ENCODE measurements around the gene PCSK6. TPM values are rescaled to one million over a fixed set of nuclear protein-coding genes. Genes with fewer than 3 reads are reported as not detected.
"Not testable (repeated sequence)": the region's sequence is repeated elsewhere in the genome, so short reads cannot be mapped to it uniquely, and the experiment has no call there.

PCSK6 gene
- total RNA-seq, 2 experiments from 2014 or later = 0.25 to 0.64 TPM

DNA sequence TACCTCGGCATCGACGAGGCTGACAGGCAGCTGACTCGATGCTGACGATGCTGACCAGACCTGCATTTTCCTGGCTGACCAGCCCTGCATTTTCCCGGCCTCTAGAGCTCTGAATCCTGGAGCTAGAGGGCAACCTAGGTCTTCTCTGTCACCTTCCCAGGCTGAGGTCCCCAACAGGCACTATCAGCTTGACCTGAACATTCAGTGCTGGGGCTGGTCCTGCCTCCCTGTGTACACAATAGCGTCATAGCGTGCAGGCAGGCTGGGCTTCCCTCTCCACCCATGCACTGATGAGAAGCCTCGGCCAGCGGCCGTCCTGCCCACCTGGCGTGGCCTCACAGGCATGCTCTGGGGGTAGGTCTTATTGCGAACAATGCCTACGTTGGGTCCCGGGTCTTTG, 132.2 kb downstream of the PCSK6 start:
- no peak for DNase-seq
- no peak overlapping the region for H3K4me3 Mint-ChIP-seq
- CTCF ChIA-PET = no interaction called here
- no peaks in the 10 kb centered on the region for H3K9me3 Mint-ChIP-seq
- H3K27ac Mint-ChIP-seq = no peak overlapping the region
- peaks cover 5% of the 10 kb centered on the region for H3K27me3 Mint-ChIP-seq (ENCODE audit: low read depth)
- H3K36me3 Mint-ChIP-seq (ENCODE audit: low read depth) = no peaks in the 10 kb centered on the region
- no peaks in the 10 kb centered on the region for H3K4me1 Mint-ChIP-seq (ENCODE audit: low read depth)
- intact Hi-C loops (cut with micrococcal nuclease) = no loop called here

DNA sequence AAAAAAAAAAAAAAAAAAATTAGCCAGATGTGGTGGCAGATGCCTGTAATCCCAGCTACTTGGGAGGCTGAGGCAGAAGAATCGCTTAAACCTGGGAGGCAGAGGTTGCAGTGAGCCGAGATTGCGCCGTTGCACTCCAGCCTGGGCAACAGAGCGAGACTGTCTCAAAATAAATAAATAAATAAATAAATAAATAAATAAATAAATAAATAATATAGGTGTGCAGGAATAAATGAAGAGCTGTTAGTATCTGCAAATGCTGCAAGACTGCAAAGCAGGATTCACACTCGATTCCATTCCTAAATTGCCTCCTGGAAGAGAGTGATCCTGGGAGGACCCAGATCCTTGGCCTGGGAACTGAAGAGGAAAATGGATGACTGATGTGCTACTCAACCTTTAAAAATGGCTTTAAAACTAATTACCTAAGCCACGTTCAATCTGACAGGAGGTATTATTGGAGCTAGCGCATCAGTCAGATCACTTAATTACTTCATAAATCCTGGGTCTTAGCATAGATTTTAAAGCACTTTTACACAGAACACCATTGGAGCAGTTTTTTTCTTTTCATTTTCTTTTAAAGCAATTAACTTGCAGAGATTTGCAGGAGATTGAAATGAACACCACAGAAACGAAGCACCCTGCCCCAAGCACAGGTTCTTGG, 132.9 kb downstream of the PCSK6 start:
- H3K4me1 Mint-ChIP-seq (ENCODE audit: low read depth); DNase-seq; H3K27ac Mint-ChIP-seq; H3K4me3 Mint-ChIP-seq; H3K9me3 Mint-ChIP-seq; H3K36me3 Mint-ChIP-seq (ENCODE audit: low read depth); H3K27me3 Mint-ChIP-seq (ENCODE audit: low read depth); intact Hi-C loops (cut with micrococcal nuclease): not testable (repeated sequence)
- CTCF ChIA-PET = interaction anchor here (0.6 kb wide), 1 partner anchor 84 kb away, joined by 3 read pairs; no protein-coding TSS in a partner anchor

DNA sequence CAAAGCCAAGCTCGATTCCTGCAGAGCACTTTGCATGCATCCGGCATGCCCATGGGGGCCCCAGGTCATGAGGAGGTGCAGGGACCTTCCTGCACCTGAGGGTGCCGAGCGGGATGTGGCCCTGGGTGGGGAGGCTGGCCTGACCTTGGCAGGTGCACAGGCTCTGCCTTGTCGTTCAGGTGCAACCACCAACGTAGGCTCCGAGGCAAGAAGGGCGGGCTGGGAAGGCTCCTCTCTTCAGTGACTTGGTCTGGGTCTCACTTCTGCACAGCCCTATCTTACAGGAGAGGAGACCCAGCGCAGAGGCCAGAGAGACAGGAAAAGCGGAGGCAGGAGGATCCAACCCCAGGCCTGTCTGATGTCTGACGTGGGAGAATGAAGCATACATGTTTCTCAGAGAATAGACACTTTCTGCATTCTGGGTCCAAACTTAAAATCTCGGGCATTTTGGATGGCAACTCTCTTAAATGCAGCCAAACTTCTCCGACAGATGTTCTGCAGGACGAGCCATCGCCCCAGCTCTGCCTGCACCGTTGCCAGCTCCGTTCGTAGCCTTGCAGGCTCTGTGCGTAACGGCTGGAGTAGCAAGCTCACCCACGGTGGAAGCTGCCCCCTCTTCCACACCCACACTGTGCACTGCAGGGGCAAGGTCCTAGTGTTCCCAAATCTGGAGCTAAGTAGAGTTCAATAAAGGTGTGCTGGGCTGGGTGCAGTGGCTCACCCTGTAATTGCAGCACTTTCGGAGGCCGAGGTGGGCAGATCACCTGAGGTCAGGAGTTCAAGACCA, 133.6 kb downstream of the PCSK6 start:
- CTCF ChIA-PET = interaction anchor here (0.6 kb wide), 1 partner anchor 85 kb away, joined by 3 read pairs; no protein-coding TSS in a partner anchor
- no peak overlapping the region for H3K4me3 Mint-ChIP-seq
- no peak overlapping the region for H3K27ac Mint-ChIP-seq
- DNase-seq = no peak
- peaks cover 2% of the 10 kb centered on the region for H3K27me3 Mint-ChIP-seq (ENCODE audit: low read depth)
- no peaks in the 10 kb centered on the region for H3K36me3 Mint-ChIP-seq (ENCODE audit: low read depth)
- intact Hi-C loops (cut with micrococcal nuclease) = no loop called here
- H3K9me3 Mint-ChIP-seq = no peaks in the 10 kb centered on the region
- H3K4me1 Mint-ChIP-seq (ENCODE audit: low read depth) = no peaks in the 10 kb centered on the region

DNA sequence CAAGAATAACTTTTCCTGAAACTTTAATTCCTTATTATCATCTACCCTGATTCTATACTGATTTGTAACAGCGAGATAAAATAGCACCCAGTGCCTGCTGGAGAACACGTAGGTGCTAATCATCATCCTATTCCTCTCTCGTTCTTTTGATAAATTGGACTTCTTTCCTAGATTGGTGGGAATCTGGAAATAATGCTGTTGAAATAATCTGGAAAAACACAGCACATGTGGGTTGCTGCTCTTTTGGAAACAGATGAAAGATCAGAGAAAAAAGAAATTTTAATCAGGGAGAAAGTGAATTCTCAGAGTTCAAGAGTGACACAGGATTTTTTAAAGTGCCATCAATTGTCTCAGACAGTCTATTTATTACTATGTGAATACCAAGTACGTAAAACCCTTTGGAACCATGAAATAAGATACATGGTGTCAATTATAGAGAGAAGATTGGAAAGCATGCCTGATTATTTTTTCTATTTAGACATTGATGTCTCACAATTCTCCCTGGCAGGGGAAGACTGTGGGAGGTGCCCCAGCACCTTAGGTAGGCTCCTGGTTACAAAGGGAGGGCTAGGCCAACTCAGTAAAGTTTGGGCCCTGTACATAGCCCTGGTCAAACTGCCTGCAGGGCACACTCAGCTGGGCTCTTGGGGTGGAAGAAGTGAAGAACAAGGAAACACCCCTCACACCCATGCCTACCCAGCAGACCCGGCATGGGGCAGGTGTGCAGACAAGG, 134.4 kb downstream of the PCSK6 start:
- H3K4me3 Mint-ChIP-seq = no peak overlapping the region
- intact Hi-C loops (cut with micrococcal nuclease) = no loop called here
- CTCF ChIA-PET = no interaction called here
- no peak for DNase-seq
- H3K4me1 Mint-ChIP-seq (ENCODE audit: low read depth) = no peaks in the 10 kb centered on the region
- H3K9me3 Mint-ChIP-seq = no peaks in the 10 kb centered on the region
- H3K27ac Mint-ChIP-seq = no peak overlapping the region
- H3K36me3 Mint-ChIP-seq (ENCODE audit: low read depth) = no peaks in the 10 kb centered on the region
- peaks cover 2% of the 10 kb centered on the region for H3K27me3 Mint-ChIP-seq (ENCODE audit: low read depth)

DNA sequence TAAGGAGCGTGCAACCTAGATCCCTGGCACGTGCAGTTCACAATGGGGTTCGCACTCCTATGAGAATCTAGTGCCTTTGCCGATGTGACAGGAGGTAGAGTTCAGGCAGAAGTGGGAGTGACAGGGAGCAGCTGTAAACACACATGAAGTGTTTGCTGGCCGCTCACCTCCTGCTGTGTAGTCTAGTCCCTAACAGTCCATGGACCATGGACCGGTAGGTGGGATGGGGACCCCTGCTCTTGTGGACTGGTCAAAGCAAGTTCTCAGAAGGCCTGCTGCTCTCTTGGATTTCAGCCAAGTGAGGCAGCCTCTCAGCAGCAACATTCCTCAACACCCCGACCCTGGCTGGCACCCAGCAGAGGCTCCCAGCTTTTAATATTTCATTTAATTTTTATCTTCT, 136.3 kb downstream of the PCSK6 start:
- H3K4me3 Mint-ChIP-seq = no peak overlapping the region
- no peaks in the 10 kb centered on the region for H3K9me3 Mint-ChIP-seq
- no peaks in the 10 kb centered on the region for H3K36me3 Mint-ChIP-seq (ENCODE audit: low read depth)
- H3K4me1 Mint-ChIP-seq (ENCODE audit: low read depth) = no peaks in the 10 kb centered on the region
- no peak for DNase-seq
- intact Hi-C loops (cut with micrococcal nuclease) = no loop called here
- CTCF ChIA-PET = no interaction called here
- H3K27ac Mint-ChIP-seq = no peak overlapping the region
- peaks cover 2% of the 10 kb centered on the region for H3K27me3 Mint-ChIP-seq (ENCODE audit: low read depth)

DNA sequence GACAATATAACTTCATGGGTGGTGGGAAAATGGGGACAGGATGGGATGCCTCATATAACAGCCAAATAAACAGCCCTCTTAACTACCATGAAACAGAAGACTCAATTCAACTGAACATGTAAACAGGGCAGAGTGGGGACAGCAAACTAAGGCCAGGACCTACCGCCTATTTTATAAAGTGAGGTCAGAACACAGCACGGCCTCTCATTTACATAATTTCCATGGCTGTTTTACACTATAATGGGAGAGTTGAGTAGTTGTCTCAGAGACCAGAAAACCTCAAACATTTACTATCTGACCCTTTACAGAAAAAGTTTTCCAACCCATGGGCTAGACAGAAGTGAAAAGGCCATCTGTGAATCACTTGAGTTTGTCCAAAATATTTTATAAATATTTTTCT, 137.8 kb downstream of the PCSK6 start:
- DNase-seq = no peak
- no peak overlapping the region for H3K4me3 Mint-ChIP-seq
- peaks cover 7% of the 10 kb centered on the region for H3K27me3 Mint-ChIP-seq (ENCODE audit: low read depth)
- H3K9me3 Mint-ChIP-seq = no peaks in the 10 kb centered on the region
- intact Hi-C loops (cut with micrococcal nuclease) = no loop called here
- no peaks in the 10 kb centered on the region for H3K4me1 Mint-ChIP-seq (ENCODE audit: low read depth)
- H3K36me3 Mint-ChIP-seq (ENCODE audit: low read depth) = no peaks in the 10 kb centered on the region
- CTCF ChIA-PET = no interaction called here
- H3K27ac Mint-ChIP-seq = no peak overlapping the region

DNA sequence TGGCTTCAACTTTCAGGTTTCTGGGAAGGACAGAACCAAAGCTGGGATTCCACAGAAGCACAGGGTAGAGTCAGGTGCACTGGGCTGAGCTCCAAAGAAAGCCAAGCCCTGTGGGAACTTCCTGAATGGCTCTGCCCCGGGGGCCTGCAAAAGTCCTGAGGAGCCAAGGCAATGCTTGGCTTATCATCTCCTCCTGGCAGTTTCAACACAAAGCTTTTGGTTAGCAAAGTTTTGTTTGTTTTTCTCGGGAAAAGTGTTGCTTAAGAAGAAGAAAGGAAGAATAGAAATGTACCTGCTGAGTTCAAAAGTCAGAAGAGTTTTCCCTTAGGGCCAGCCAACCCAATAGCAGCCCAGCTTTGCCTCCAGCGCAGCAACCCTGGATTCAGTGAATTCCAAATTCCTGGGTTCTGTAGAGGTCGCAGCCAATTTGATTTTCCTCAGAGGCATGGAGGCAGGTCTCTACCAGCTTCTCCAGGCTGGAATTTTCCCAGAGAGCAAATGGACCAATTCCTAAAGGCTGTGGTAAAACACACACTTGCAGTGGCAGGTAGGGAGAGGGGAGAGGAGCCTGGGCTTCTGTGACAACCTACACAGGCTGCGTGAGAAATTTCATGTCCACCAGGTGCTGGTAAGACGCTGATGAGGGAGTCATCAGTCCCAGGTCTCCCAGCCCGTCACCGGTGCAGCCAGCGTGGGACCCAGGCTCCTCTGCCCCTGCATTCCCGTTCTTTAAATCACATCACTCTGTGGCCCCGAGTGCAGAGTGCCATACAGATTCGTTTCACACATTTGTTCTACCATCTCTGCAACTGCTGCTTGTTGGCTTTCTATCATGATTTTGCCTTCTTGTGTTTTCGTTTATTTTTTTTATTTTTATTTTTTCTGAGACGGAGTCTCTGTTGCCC, 140.2 kb downstream of the PCSK6 start:
- Mint-ChIP-seq H3K27ac (no peak overlapping the region), H3K4me1 (ENCODE audit: low read depth) (no peaks in the 10 kb centered on the region)

DNA sequence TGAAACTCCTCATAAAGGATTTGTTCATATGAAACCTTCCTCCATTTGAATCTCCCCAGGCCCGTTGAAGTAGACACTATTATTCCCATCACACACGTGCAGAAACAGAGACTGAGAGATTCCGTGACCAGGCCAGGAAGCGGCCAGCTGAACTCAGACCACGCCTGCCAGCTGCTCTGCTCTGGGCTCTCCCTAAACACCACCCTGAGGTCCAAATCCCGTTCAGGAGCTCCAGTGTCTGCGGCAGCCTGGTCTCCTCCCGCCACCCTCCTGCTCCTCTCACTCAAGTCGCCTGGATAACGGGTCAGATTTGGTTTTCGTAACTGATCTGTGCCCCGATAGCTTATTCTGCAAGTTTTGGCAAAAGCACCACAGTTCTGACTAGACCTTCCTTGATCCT, 140.9 kb downstream of the PCSK6 start:
- H3K4me3 Mint-ChIP-seq = no peak overlapping the region
- no peaks in the 10 kb centered on the region for H3K9me3 Mint-ChIP-seq
- DNase-seq = no peak
- H3K36me3 Mint-ChIP-seq (ENCODE audit: low read depth) = no peaks in the 10 kb centered on the region
- H3K4me1 Mint-ChIP-seq (ENCODE audit: low read depth) = no peaks in the 10 kb centered on the region
- intact Hi-C loops (cut with micrococcal nuclease) = no loop called here
- CTCF ChIA-PET = no interaction called here
- H3K27ac Mint-ChIP-seq = no peak overlapping the region
- H3K27me3 Mint-ChIP-seq (ENCODE audit: low read depth) = peaks cover 7% of the 10 kb centered on the region

More for the DNA sequence above, 140.2 kb downstream of the PCSK6 start:
- H3K27me3 Mint-ChIP-seq (ENCODE audit: low read depth) = peaks cover 7% of the 10 kb centered on the region
- H3K4me3 Mint-ChIP-seq = no peak overlapping the region
- CTCF ChIA-PET = no interaction called here
- no peaks in the 10 kb centered on the region for H3K36me3 Mint-ChIP-seq (ENCODE audit: low read depth)
- no peak for DNase-seq
- intact Hi-C loops (cut with micrococcal nuclease) = no loop called here
- H3K9me3 Mint-ChIP-seq = no peaks in the 10 kb centered on the region

DNA sequence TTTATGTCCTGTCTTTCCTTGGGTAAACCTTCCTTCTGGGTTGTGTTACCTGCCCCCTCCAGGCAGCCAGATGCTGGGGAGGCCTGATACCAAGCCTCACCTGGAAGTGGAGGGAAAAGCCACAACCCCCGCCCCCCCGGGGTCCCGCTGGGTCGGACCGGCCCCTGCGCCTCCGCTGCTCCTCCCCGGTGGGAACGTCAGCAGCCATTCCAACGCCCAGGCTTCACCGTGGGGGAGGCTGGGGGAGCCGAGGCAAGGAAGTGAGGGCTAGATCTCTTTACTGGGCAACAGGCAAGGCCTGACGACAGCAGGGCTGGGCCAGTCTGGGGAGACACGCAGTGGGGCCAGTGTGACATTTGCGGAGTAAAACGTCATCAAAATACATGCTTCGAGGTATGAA, 141.5 kb downstream of the PCSK6 start:
- Mint-ChIP-seq H3K27me3 (ENCODE audit: low read depth) (peaks cover 7% of the 10 kb centered on the region), H3K27ac (no peak overlapping the region), H3K4me1 (ENCODE audit: low read depth) (no peaks in the 10 kb centered on the region), H3K9me3 (no peaks in the 10 kb centered on the region), H3K36me3 (ENCODE audit: low read depth) (no peaks in the 10 kb centered on the region), H3K4me3 (no peak overlapping the region)
- intact Hi-C loops (cut with micrococcal nuclease) = no loop called here
- DNase-seq = no peak
- CTCF ChIA-PET = no interaction called here

DNA sequence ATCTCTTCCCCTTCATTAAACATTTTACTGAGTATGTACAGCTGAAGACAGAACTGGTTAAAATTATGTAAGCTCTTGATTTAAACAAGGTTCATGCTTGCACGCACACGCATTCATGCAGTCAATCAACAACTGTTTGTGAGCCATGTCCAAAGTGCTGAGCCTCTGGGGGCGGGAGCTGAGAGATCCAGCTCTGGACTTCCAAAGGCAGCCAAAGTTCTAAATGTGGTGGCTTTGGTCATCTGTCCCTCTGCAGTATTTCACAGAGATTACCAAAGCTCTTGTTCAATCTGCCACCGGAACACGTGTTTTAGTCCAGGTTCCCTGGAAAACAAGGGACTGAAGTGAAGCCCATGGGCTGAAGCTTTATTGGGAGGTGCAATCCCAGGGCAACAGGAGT, 142.1 kb downstream of the PCSK6 start:
- H3K4me1 Mint-ChIP-seq (ENCODE audit: low read depth) = no peaks in the 10 kb centered on the region
- CTCF ChIA-PET = interaction anchor here (0.6 kb wide), 1 partner anchor 59 kb away, joined by 3 read pairs; no protein-coding TSS in a partner anchor

DNA sequence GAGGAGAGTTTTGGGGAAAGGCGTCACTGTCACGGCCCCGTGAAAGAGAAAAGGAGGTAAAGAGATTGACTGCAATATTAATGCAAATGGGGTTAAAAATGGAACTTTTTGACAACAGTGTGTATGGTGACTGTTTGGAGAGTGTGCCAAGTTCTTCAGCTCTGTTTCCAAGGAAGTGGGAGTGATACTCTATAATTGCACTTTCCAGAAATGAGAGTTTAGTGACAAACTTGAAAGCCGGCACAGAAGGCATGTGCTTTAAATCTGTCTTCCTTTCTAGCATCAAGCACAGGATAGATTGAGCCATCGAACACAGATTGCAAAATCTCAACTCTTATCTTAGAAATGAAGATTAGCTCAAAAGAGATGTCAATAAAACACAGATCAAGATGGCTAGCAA, 142.6 kb downstream of the PCSK6 start:
- no peaks in the 10 kb centered on the region for H3K9me3 Mint-ChIP-seq
- no peak overlapping the region for H3K4me3 Mint-ChIP-seq
- no peaks in the 10 kb centered on the region for H3K4me1 Mint-ChIP-seq (ENCODE audit: low read depth)
- no peaks in the 10 kb centered on the region for H3K36me3 Mint-ChIP-seq (ENCODE audit: low read depth)
- intact Hi-C loops (cut with micrococcal nuclease) = no loop called here
- peaks cover 7% of the 10 kb centered on the region for H3K27me3 Mint-ChIP-seq (ENCODE audit: low read depth)
- no peak for DNase-seq
- CTCF ChIA-PET = interaction anchor here (0.6 kb wide), 1 partner anchor 58 kb away, joined by 3 read pairs; no protein-coding TSS in a partner anchor
- H3K27ac Mint-ChIP-seq = no peak overlapping the region

More for the DNA sequence above, 142.1 kb downstream of the PCSK6 start:
- intact Hi-C loops (cut with micrococcal nuclease) = no loop called here
- Mint-ChIP-seq H3K36me3 (ENCODE audit: low read depth) (no peaks in the 10 kb centered on the region), H3K4me3 (no peak overlapping the region), H3K27ac (no peak overlapping the region), H3K9me3 (no peaks in the 10 kb centered on the region), H3K27me3 (ENCODE audit: low read depth) (peaks cover 7% of the 10 kb centered on the region)
- DNase-seq = no peak

DNA sequence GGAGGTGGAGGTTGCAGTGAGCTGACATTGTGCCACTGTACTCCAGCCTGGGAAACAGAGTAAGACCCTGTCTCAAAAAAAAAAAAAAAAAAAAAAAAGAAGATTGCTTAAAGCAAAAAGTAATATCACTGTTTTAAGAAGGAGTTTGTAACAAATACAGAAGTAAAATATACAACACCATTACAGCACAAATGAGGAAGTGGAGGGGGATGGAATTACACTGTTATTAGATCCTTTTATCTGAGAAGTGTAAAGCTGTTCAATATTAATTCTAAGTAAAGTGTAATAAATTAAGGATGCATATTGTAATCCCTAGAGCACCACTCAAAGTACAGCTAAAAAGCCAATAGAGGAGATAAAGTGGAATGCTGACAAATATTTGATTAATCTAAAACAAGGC, 147.5 kb downstream of the PCSK6 start:
- intact Hi-C loops (cut with micrococcal nuclease) = no loop called here
- Mint-ChIP-seq H3K4me1 (ENCODE audit: low read depth) (no peaks in the 10 kb centered on the region), H3K27me3 (ENCODE audit: low read depth) (peaks cover 5% of the 10 kb centered on the region), H3K4me3 (no peak overlapping the region), H3K9me3 (no peaks in the 10 kb centered on the region), H3K36me3 (ENCODE audit: low read depth) (peaks cover 2% of the 10 kb centered on the region), H3K27ac (no peak overlapping the region)
- no peak for DNase-seq
- CTCF ChIA-PET = no interaction called here

Measured in activated naive CD4-positive, alpha-beta T cell treated with anti-CD3 and anti-CD28 coated beads for 36 hours (primary cell).